ENCODE measurements around the gene FIGNL2. TPM values are rescaled to one million over a fixed set of nuclear protein-coding genes. Genes with fewer than 3 reads are reported as not detected.

Gene FIGNL2
- total and polyA plus RNA-seq, 2 of the 4 experiments (the other 2 are of a cell fraction), result under 0.01 to 0.12 TPM

DNA sequence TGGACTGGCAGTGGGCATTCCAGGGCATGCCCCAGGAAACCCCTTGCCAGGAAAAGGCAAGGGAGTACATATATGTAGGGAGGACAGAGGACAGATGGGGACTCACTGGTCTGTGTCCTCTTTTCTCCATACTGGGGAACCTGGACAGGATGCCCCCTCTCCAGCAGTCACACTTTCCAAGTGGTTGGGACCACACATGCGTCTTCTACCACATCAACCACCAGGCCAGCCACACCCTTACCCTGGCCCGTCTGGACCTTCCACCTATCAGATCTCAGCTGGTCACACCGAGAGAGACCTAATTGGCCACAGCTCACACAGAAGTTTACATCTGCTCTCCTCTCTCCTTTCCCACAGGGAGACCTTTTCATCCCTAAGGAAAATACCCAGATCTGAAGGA lies 47.7 kb upstream of the FIGNL2 start:
- peak overlapping the region; percentile 32; the same call in 2 of the 3 replicates for H2BK15ac ChIP-seq (ENCODE audit: low read depth, low read length)
- H3K27me3 ChIP-seq (ENCODE audit: control insufficient read depth, insufficient read depth, low read length), result no peaks in the 10 kb centered on the region
- 0 out of 2 replicates have a peak overlapping the region, but pooled peaks have one; percentile 35 for H3K14ac ChIP-seq (replicated peaks; ENCODE audit: low read depth, low read length)
- no peak for ATAC-seq (ENCODE audit: low read depth)
- H3K36me3 ChIP-seq (ENCODE audit: control insufficient read depth, insufficient read depth, low read length), result no peaks in the 10 kb centered on the region
- no TSS peak for BruUV-seq (replicated peaks)
- H2AFZ ChIP-seq (replicated peaks; ENCODE audit: low read length, poor library complexity), result peak overlapping the region; percentile 63
- H4K91ac ChIP-seq (ENCODE audit: insufficient read depth, low read depth, low read length), result no peak overlapping the region
- no peaks in the 10 kb centered on the region for H4K20me1 ChIP-seq (ENCODE audit: insufficient read depth, low read length)
- no peak overlapping the region for H4K5ac ChIP-seq (ENCODE audit: low read depth, low read length)
- no peak overlapping the region for H2BK5ac ChIP-seq (ENCODE audit: low read depth, low read length, poor library complexity, severe bottlenecking)
- peaks cover 6% of the 10 kb centered on the region; the same call in 1 of the 2 replicates for H3K4me1 ChIP-seq (ENCODE audit: control insufficient read depth, insufficient read depth, low read length)
- intact Hi-C loops (cut with micrococcal nuclease) (no loop called here), dilution Hi-C loops (cut with HindIII; ENCODE audit: low sequenced_read_pairs, unreplicated experiment) (no loop called here), in situ Hi-C loops (cut with MboI; ENCODE audit: low sequenced_read_pairs) (no loop called here)
- H3K4me3 ChIP-seq (ENCODE audit: insufficient read depth, low read depth, low read length), result no peak overlapping the region
- TF ChIP-seq RCOR1 (IDR thresholded peaks at IDR 0.05; ENCODE audit: insufficient replicate concordance, low read length), result no peak
- TF ChIP-seq CEBPB (IDR thresholded peaks at IDR 0.05; ENCODE audit: low read depth, low read length), result no peak
- no peak for TF ChIP-seq ELK1 (IDR thresholded peaks at IDR 0.05; ENCODE audit: borderline replicate concordance, low read depth, low read length)
- TF ChIP-seq, protein P1, sequence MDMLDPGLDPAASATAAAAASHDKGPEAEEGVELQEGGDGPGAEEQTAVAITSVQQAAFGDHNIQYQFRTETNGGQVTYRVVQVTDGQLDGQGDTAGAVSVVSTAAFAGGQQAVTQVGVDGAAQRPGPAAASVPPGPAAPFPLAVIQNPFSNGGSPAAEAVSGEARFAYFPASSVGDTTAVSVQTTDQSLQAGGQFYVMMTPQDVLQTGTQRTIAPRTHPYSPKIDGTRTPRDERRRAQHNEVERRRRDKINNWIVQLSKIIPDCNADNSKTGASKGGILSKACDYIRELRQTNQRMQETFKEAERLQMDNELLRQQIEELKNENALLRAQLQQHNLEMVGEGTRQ (IDR thresholded peaks at IDR 0.05; ENCODE audit: low read depth, low read length), result no peak
- TF ChIP-seq MAZ (IDR thresholded peaks at IDR 0.05; ENCODE audit: borderline replicate concordance, low read depth, low read length), result no peak
- TF ChIP-seq BHLHE40 (IDR thresholded peaks at IDR 0.05; ENCODE audit: low read depth, low read length), result no peak
- TF ChIP-seq SMC3 (IDR thresholded peaks at IDR 0.05; ENCODE audit: low read depth, low read length), result no peak
- no peak for TF ChIP-seq MXI1 (IDR thresholded peaks at IDR 0.05; ENCODE audit: borderline replicate concordance, low read depth, low read length)
- TF ChIP-seq NFE2L2 (IDR thresholded peaks at IDR 0.05; ENCODE audit: low read depth, low read length), result no peak
- TF ChIP-seq CTCF (conservative IDR thresholded peaks at IDR 0.05; ENCODE audit: low read depth, low read length), result no peak
- TF ChIP-seq RFX5 (IDR thresholded peaks at IDR 0.05; ENCODE audit: low read depth, low read length), result no peak
- no peak for TF ChIP-seq POLR2A (IDR thresholded peaks at IDR 0.05; ENCODE audit: low read depth, low read length)
- no peak for TF ChIP-seq RAD21 (IDR thresholded peaks at IDR 0.05; ENCODE audit: low read length)
- TF ChIP-seq FOS (IDR thresholded peaks at IDR 0.05; ENCODE audit: low read depth, low read length), result no peak
- H3K18ac ChIP-seq (ENCODE audit: low read depth, low read length), result no peak overlapping the region
- H2BK120ac ChIP-seq (ENCODE audit: low read depth, low read length), result peak overlapping the region; percentile 81; the same call in 1 of the 2 replicates
- H2BK20ac ChIP-seq (ENCODE audit: low read depth, low read length), result peak overlapping the region; percentile 24; the same call in 1 of the 2 replicates
- ChIA-PET CTCF (interaction anchor here (1.8 kb wide), 1 partner anchor 11 kb away, joined by 4 read pairs; the partner anchor contains the start of gene ACVRL1), POLR2A (ENCODE audit: unreplicated experiment) (no interaction called here)
- H3K4me2 ChIP-seq (ENCODE audit: low read depth, low read length), result no peak overlapping the region
- no peak overlapping the region for H3K23ac ChIP-seq (ENCODE audit: low read depth, low read length)
- H3K9me1 ChIP-seq (ENCODE audit: insufficient read depth, low read length), result peaks cover 15% of the 10 kb centered on the region; the same call in 1 of the 2 replicates
- no peaks in the 10 kb centered on the region for H3K79me1 ChIP-seq (ENCODE audit: low read depth in 1 of 2, low read length in 2 of 2)
- H2AK5ac ChIP-seq (ENCODE audit: low read depth, low read length), result 0 out of 2 replicates have a peak overlapping the region, but pooled peaks have one; percentile 76
- H4K8ac ChIP-seq (ENCODE audit: low read depth in 2 of 2, low read length in 2 of 2), result no peak overlapping the region; a peak in 1 of 4 replicates
- no peak overlapping the region for H2AK9ac ChIP-seq (replicated peaks; ENCODE audit: low read depth, low read length, poor library complexity)
- no peak overlapping the region for H3K9ac ChIP-seq (ENCODE audit: low read depth, low read length)
- no peak overlapping the region for H3K27ac ChIP-seq (ENCODE audit: insufficient read depth, low read length)
- no peak overlapping the region for H3K56ac ChIP-seq (ENCODE audit: extremely low read depth, insufficient read depth, low read length)
- no peaks in the 10 kb centered on the region for H3K9me3 ChIP-seq (ENCODE audit: control insufficient read depth, insufficient read depth, low read length)
- no peak for DNase-seq
- 73% methylated on average over 3 of the region's 3 CpGs; no CpG with 5 or more reads in 1 of the 2 experiments for WGBS, 2 experiments (ENCODE audit: extremely low coverage in 2 of 2, insufficient read length in 1 of 2)
- peak overlapping the region; percentile 20 for H3K4ac ChIP-seq (ENCODE audit: low read depth, low read length)

Measured in IMR-90 (cell line).